ENCODE data around the gene NUDT19. TPM values are rescaled to one million over a fixed set of nuclear protein-coding genes. Genes with fewer than 3 reads are reported as not detected.

NUDT19 gene
- total RNA-seq, 1 experiment from 2014 or later, result 22.1 TPM

GRCh38 chr19:32717496-32717895 is 25.9 kb downstream of the NUDT19 start:
- BruUV-seq (replicated peaks), result no TSS peak
- no peak overlapping the region for H3K4me3 ChIP-seq (replicated peaks in 1 of 2; ENCODE audit: low read depth in 1 of 2, low read length in 2 of 2)
- H3K36me3 ChIP-seq (ENCODE audit: control insufficient read depth in 1 of 2, insufficient read depth in 2 of 2, low read length in 2 of 2), result peaks cover 3% of the 10 kb centered on the region in 2 experiments
- no peak overlapping the region for H3K4me2 ChIP-seq (ENCODE audit: low read length)
- H3K9ac ChIP-seq (ENCODE audit: low read length), result no peak overlapping the region
- DNase-seq (ENCODE audit: low read depth, low spot score) (no peak), ATAC-seq (no peak)
- TF ChIP-seq POLR2A (IDR thresholded peaks at IDR 0.05; ENCODE audit: borderline replicate concordance, extremely low read depth, insufficient read depth, insufficient read length) (no peak), REST (IDR thresholded peaks at IDR 0.05; ENCODE audit: low read depth) (no peak), CEBPB (IDR thresholded peaks at IDR 0.05; ENCODE audit: low read depth) (no peak), POLR2AphosphoS5 (IDR thresholded peaks at IDR 0.05; ENCODE audit: low read depth, low read length) (no peak), YY1 (IDR thresholded peaks at IDR 0.05; ENCODE audit: extremely low read depth, insufficient replicate concordance, low read depth, low read length) (no peak), SRF (IDR thresholded peaks at IDR 0.05; ENCODE audit: low read depth) (no peak)
- no peaks in the 10 kb centered on the region for H3K9me3 ChIP-seq (ENCODE audit: control insufficient read depth in 1 of 2, insufficient read depth in 1 of 2, low read depth in 1 of 2, low read length in 2 of 2)
- POLR2A ChIA-PET, result no interaction called here
- H3K4me1 ChIP-seq (ENCODE audit: control insufficient read depth in 1 of 2, insufficient read depth in 2 of 2, low read length in 2 of 2), result no peaks in the 10 kb centered on the region
- no peaks in the 10 kb centered on the region for H4K20me1 ChIP-seq (ENCODE audit: insufficient read depth)
- RAD21 ChIA-PET (ENCODE audit: low non-redundant PET in 1 of 2, low total read pairs in 2 of 2, uncharacterized antibody in 2 of 2, unreplicated experiment in 2 of 2), result no interaction called here
- H3K27ac ChIP-seq (ENCODE audit: low read depth, low read length), result no peak overlapping the region
- H2AFZ ChIP-seq (ENCODE audit: low read depth, low read length, poor library complexity, severe bottlenecking), result no peak overlapping the region
- CTCF ChIA-PET, result no interaction called here
- intact Hi-C loops (cut with micrococcal nuclease), result no loop called here
- no peaks in the 10 kb centered on the region for H3K9me2 ChIP-seq (ENCODE audit: insufficient read depth)
- H3K79me2 ChIP-seq (ENCODE audit: insufficient read depth, low read length), result no peaks in the 10 kb centered on the region
- no peaks in the 10 kb centered on the region for H3K27me3 ChIP-seq (ENCODE audit: insufficient read depth, low read length)

- Histone ChIP-seq H3K36me3 (ENCODE audit: control insufficient read depth in 1 of 2, insufficient read depth in 2 of 2, low read length in 2 of 2) (peaks cover 0 to 2% of the 10 kb centered on the region in 2 experiments; a peak in 1 of 4 replicates), H3K27me3 (ENCODE audit: insufficient read depth, low read length) (no peaks in the 10 kb centered on the region), H3K27ac (ENCODE audit: low read depth, low read length) (no peak overlapping the region), H3K4me1 (ENCODE audit: control insufficient read depth in 1 of 2, insufficient read depth in 2 of 2, low read length in 2 of 2) (no peaks in the 10 kb centered on the region), H3K4me2 (ENCODE audit: low read length) (no peak overlapping the region), H2AFZ (ENCODE audit: low read depth, low read length, poor library complexity, severe bottlenecking) (no peak overlapping the region), H3K4me3 (replicated peaks in 1 of 2; ENCODE audit: low read depth in 1 of 2, low read length in 2 of 2) (no peak overlapping the region), H3K9ac (ENCODE audit: low read length) (no peak overlapping the region), H4K20me1 (ENCODE audit: insufficient read depth) (no peaks in the 10 kb centered on the region), H3K9me2 (ENCODE audit: insufficient read depth) (no peaks in the 10 kb centered on the region), H3K79me2 (ENCODE audit: insufficient read depth, low read length) (no peaks in the 10 kb centered on the region), H3K9me3 (ENCODE audit: control insufficient read depth in 1 of 2, insufficient read depth in 1 of 2, low read depth in 1 of 2, low read length in 2 of 2) (no peaks in the 10 kb centered on the region)
- BruUV-seq (replicated peaks), result no TSS peak
- ChIA-PET CTCF (no interaction called here), POLR2A (no interaction called here), RAD21 (ENCODE audit: low non-redundant PET in 1 of 2, low total read pairs in 2 of 2, uncharacterized antibody in 2 of 2, unreplicated experiment in 2 of 2) (no interaction called here)
- no peak for DNase-seq (ENCODE audit: low read depth, low spot score)
- intact Hi-C loops (cut with micrococcal nuclease), result no loop called here
- ATAC-seq, result no peak
- no peak for TF ChIP-seq CEBPB (IDR thresholded peaks at IDR 0.05; ENCODE audit: low read depth)
- TF ChIP-seq SP1 (IDR thresholded peaks at IDR 0.05; ENCODE audit: low read depth), result no peak
- no peak for TF ChIP-seq ZNF274 (IDR thresholded peaks at IDR 0.05; ENCODE audit: low read depth, low read length)
- no peak for TF ChIP-seq MAX (IDR thresholded peaks at IDR 0.05)
- no peak for TF ChIP-seq CBX3 (IDR thresholded peaks at IDR 0.05; ENCODE audit: low read depth)
- TF ChIP-seq SIN3A (IDR thresholded peaks at IDR 0.05; ENCODE audit: low read depth), result no peak
- no peak for TF ChIP-seq REST (IDR thresholded peaks at IDR 0.05; ENCODE audit: low read depth)
- TF ChIP-seq SRF (IDR thresholded peaks at IDR 0.05; ENCODE audit: low read depth), result no peak
These were observed 26.7 kb downstream of the NUDT19 start for GRCh38 chr19:32718286-32718685.
